SK-N-MC (cell line): ENCODE measurements around the gene TRIP6.

Experiments used
- EZH2 ChIP-seq: fragments of 200-600 bp; sonication (generic); IDR thresholded peaks from one replicate; pipeline ENCODE4 v1.6.1; 2017; ENCODE audit warnings: antibody characterized with exemption
- FOXP2 ChIP-seq: optimal IDR thresholded peaks from 2 replicates; pipeline ENCODE3; 2011; ENCODE audit warnings: mild to moderate bottlenecking, moderate library complexity; ENCODE audit not compliant: insufficient read depth; ENCODE audit errors: extremely low read length, control extremely low read depth

GRCh38 chr7:100888988-100889750 is 22.0 kb downstream of the TRIP6 start, which contains the start of gene UFSP1:
- TF ChIP-seq EZH2: no peak
- TF ChIP-seq FOXP2: no peak
